Measurements from ENCODE around the gene NOS2. TPM values are rescaled to one million over a fixed set of nuclear protein-coding genes. Genes with fewer than 3 reads are reported as not detected.
A peak's percentile ranks its signal among the peaks of the same experiment; 100 is the strongest.

NOS2 gene
- total RNA-seq, 1 experiment from 2014 or later, result 0.35 TPM

DNA sequence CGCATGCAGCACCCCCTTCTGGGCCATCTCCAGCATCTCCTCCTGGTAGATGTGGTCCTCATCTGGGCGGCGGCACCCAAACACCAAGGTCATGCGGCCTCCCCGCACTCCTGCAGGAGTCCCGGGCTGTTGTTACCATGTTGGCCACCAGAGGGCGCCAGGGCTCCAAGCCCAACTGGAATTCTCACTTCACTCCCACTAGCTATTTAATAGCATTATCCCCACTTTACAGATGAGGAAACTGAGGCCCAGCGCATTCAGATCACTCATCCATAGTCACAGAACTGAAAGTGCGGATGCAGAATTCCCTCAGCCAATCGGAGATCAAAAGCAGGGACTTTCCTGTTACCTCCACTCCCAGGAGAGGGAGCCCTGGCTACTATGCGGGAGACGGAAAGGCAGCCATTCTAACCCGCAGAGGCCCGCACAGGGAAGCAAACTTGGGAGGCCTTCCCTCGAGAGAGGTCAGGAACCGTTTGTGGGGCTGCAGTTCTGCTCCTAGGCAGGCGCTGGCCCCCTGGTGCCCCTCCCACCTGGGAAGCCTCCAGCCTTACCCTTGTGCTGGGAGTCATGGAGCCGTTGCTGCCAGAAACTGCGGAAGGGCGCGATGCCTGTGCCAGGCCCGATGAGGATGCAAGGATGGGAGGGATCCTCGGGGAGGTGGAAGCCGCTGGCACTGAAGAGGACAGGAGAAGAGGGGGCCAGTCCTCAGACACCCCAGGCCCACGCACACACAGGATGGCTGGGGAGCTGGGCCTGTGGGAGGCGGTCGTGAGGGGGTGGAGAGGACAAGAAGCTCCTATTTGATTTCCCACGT, 40.1 kb downstream of the NOS2 start:
- Histone ChIP-seq H3K56ac (ENCODE audit: insufficient read length, low read depth, low read length) (no peak overlapping the region), H3K9ac (ENCODE audit: extremely low read depth, insufficient read length, low read length) (no peak overlapping the region), H2BK12ac (ENCODE audit: insufficient read length, low read depth, low read length) (no peak overlapping the region), H4K8ac (replicated peaks; ENCODE audit: insufficient read length, low read depth, low read length) (no peak overlapping the region), H3K27ac (ENCODE audit: insufficient read length, low read depth, low read length) (no peak overlapping the region), H4K91ac (ENCODE audit: insufficient read length, low read depth, low read length) (no peak overlapping the region), H3K9me3 (ENCODE audit: control insufficient read depth, low read depth, low read length) (no peaks in the 10 kb centered on the region), H3K27me3 (ENCODE audit: insufficient read depth, low read length) (no peaks in the 10 kb centered on the region), H4K5ac (ENCODE audit: insufficient read length, low read depth, low read length) (no peak overlapping the region), H3K79me1 (ENCODE audit: insufficient read depth, low read depth, low read length, poor library complexity, severe bottlenecking) (no peaks in the 10 kb centered on the region), H2BK15ac (ENCODE audit: low read depth, low read length) (no peak overlapping the region), H3K18ac (ENCODE audit: insufficient read length, low read depth, low read length) (no peak overlapping the region), H2BK20ac (ENCODE audit: low read depth, low read length, poor library complexity, severe bottlenecking) (no peak overlapping the region), H3K23ac (ENCODE audit: insufficient read length, low read depth, low read length) (no peak overlapping the region), H4K20me1 (ENCODE audit: control insufficient read depth, insufficient read depth, insufficient read length) (no peaks in the 10 kb centered on the region), H2AK5ac (ENCODE audit: insufficient read length, low read length) (no peak overlapping the region), H3K4me1 (ENCODE audit: insufficient read depth, low read length) (no peaks in the 10 kb centered on the region), H2BK5ac (ENCODE audit: insufficient read length, low read length) (no peak overlapping the region), H3T11ph (ENCODE audit: low read length) (no peak overlapping the region), H3K4ac (ENCODE audit: low read depth, low read length) (no peak overlapping the region), H2BK120ac (ENCODE audit: low read depth, low read length, poor library complexity, severe bottlenecking) (no peak overlapping the region), H3K23me2 (ENCODE audit: insufficient read length, low read depth, low read length, poor library complexity, severe bottlenecking) (no peaks in the 10 kb centered on the region), H3K79me2 (ENCODE audit: insufficient read depth, low read length) (no peaks in the 10 kb centered on the region), H3K14ac (ENCODE audit: insufficient read depth, low read length) (no peak overlapping the region), H3K4me2 (ENCODE audit: insufficient read depth, insufficient read length, low read length) (no peak overlapping the region), H2AFZ (ENCODE audit: low read length) (no peak overlapping the region)
- TF ChIP-seq CTCF (conservative IDR thresholded peaks at IDR 0.05), result peak; percentile 99
- WGBS (ENCODE audit: extremely low coverage, insufficient read length, low lambda C conversion rate), result no CpG with 5 or more reads among the region's 28 CpGs
- no peaks in the 10 kb centered on the region for H3K27me3 Mint-ChIP-seq (ENCODE audit: low read depth)
- no peaks in the 10 kb centered on the region for H3K36me3 Mint-ChIP-seq (ENCODE audit: insufficient read depth in 1 of 3, low read depth in 3 of 3)
- H3K4me3 Mint-ChIP-seq, result no peak overlapping the region
- H3K9me3 Mint-ChIP-seq, result no peaks in the 10 kb centered on the region
- no peaks in the 10 kb centered on the region for H3K4me1 Mint-ChIP-seq
- H3K27ac Mint-ChIP-seq, result no peak overlapping the region
- peak; percentile 87 for DNase-seq

Measured in H9 (cell line).